Trophoblast cell (in vitro differentiated cells and primary cell): Measurements from ENCODE around the gene EEF2K.
A peak's percentile ranks its signal among the peaks of the same experiment; 100 is the strongest.

Experiments used
- DNase-seq, 2 donors: peaks; one replicate each; pipeline ENCODE4 v3.0.0-alpha.2; 2016
- H2AFZ ChIP-seq: 2 replicates; pipeline ENCODE4 v1.6.1; 2013; ENCODE audit warnings: low read length, moderate library complexity, mild to moderate bottlenecking; ENCODE audit not compliant: insufficient read depth, poor library complexity
- H2AK5ac ChIP-seq: 2 replicates; pipeline ENCODE4 v1.6.1; 2013; ENCODE audit warnings: mild to moderate bottlenecking, low read length
- H2BK120ac ChIP-seq: 2 replicates; pipeline ENCODE4 v1.6.1; 2013; ENCODE audit warnings: low read length, mild to moderate bottlenecking, moderate library complexity; ENCODE audit not compliant: insufficient read depth, poor library complexity
- H2BK12ac ChIP-seq: 2 replicates; pipeline ENCODE4 v1.6.1; 2013; ENCODE audit warnings: mild to moderate bottlenecking, low read length, moderate library complexity
- H2BK5ac ChIP-seq: 2 replicates; pipeline ENCODE4 v1.6.1; 2013; ENCODE audit warnings: low read length, low read depth, moderate library complexity, mild to moderate bottlenecking; ENCODE audit not compliant: poor library complexity
- H3K14ac ChIP-seq: 2 replicates; pipeline ENCODE4 v1.6.1; 2013; ENCODE audit warnings: mild to moderate bottlenecking, low read length
- H3K18ac ChIP-seq: 2 replicates; pipeline ENCODE4 v1.6.1; 2013; ENCODE audit warnings: mild to moderate bottlenecking, low read length
- H3K23ac ChIP-seq: 2 replicates; pipeline ENCODE4 v1.6.1; 2013; ENCODE audit warnings: low read length
- H3K27ac ChIP-seq: 2 replicates; pipeline ENCODE4 v1.5.1; 2013; ENCODE audit warnings: low read depth, mild to moderate bottlenecking, inconsistent platforms, low read length, moderate library complexity
- H3K27me3 ChIP-seq: 2 replicates; pipeline ENCODE4 v1.6.1; 2013; ENCODE audit warnings: inconsistent platforms, mild to moderate bottlenecking, low read length, moderate library complexity; ENCODE audit not compliant: insufficient read depth
- H3K36me3 ChIP-seq, 2 experiments: 1 replicate in 1 of 2; 2 replicates in 1 of 2; pipeline ENCODE4 v1.6.1; 2013; ENCODE audit warnings: low read length in 2 of 2, mild to moderate bottlenecking in 2 of 2, moderate library complexity in 1 of 2; ENCODE audit not compliant: insufficient read depth in 2 of 2, control insufficient read depth in 1 of 2
- H3K4ac ChIP-seq: 2 replicates; pipeline ENCODE4 v1.6.1; 2013; ENCODE audit warnings: low read depth, mild to moderate bottlenecking, low read length, moderate library complexity
- H3K4me1 ChIP-seq, 2 experiments: 1 replicate in 1 of 2; 2 replicates in 1 of 2; pipeline ENCODE4 v1.6.1; 2013; ENCODE audit warnings: low read length in 2 of 2, mild to moderate bottlenecking in 2 of 2, moderate library complexity in 1 of 2; ENCODE audit not compliant: insufficient read depth in 2 of 2, control insufficient read depth in 1 of 2
- H3K4me2 ChIP-seq: 2 replicates; pipeline ENCODE4 v1.6.1; 2013; ENCODE audit warnings: inconsistent platforms, mild to moderate bottlenecking, low read length, moderate library complexity
- H3K4me3 ChIP-seq: 2 replicates; pipeline ENCODE4 v1.5.1; 2013; ENCODE audit warnings: mild to moderate bottlenecking, low read depth, low read length, inconsistent platforms
- H3K79me1 ChIP-seq: one replicate; pipeline ENCODE4 v1.6.1; 2013; ENCODE audit warnings: low read length
- H3K79me2 ChIP-seq: 2 replicates; pipeline ENCODE4 v1.6.1; 2013; ENCODE audit warnings: low read length, mild to moderate bottlenecking; ENCODE audit not compliant: control insufficient read depth, insufficient read depth, poor library complexity
- H3K9ac ChIP-seq: 2 replicates; pipeline ENCODE4 v1.6.1; 2013; ENCODE audit warnings: mild to moderate bottlenecking, low read length
- H3K9me3 ChIP-seq: 2 replicates; pipeline ENCODE4 v1.6.1; 2013; ENCODE audit warnings: low read depth, mild to moderate bottlenecking, control low read depth, inconsistent platforms, low read length; ENCODE audit not compliant: insufficient read depth
- H4K12ac ChIP-seq: 2 replicates; pipeline ENCODE4 v1.6.1; 2013; ENCODE audit warnings: low read depth, mild to moderate bottlenecking, low read length, moderate library complexity
- H4K8ac ChIP-seq: 2 replicates; pipeline ENCODE4 v1.6.1; 2013; ENCODE audit warnings: low read depth, mild to moderate bottlenecking, low read length, moderate library complexity
- H4K91ac ChIP-seq: one replicate; pipeline ENCODE4 v1.6.1; 2013; ENCODE audit warnings: low read depth, mild to moderate bottlenecking, low read length, moderate library complexity
- WGBS: extraction: QIAGEN DNeasy Blood & Tissue Kit; methylation state at CpG from one replicate; pipeline ENCODE4 v1.1.7; 2013; ENCODE audit warnings: missing lambda C conversion rate; ENCODE audit not compliant: insufficient read length, insufficient coverage; ENCODE audit errors: extremely low coverage; 5-methylcytosine and 5-hydroxymethylcytosine counted together

Gene EEF2K

GRCh38 chr16:22321340-22322001 is 115.4 kb downstream of the EEF2K start:
- H2BK120ac ChIP-seq = no peak overlapping the region
- H3K4me2 ChIP-seq = no peak overlapping the region
- H3K36me3 ChIP-seq = peaks cover 52 to 63% of the 10 kb centered on the region in 2 experiments
- H4K8ac ChIP-seq = no peak overlapping the region
- H3K9me3 ChIP-seq = no peaks in the 10 kb centered on the region
- H4K91ac ChIP-seq = no peak overlapping the region
- H3K9ac ChIP-seq = no peak overlapping the region
- H3K4me1 ChIP-seq = no peaks in the 10 kb centered on the region
- H3K4ac ChIP-seq = no peak overlapping the region
- no peak overlapping the region for H2AK5ac ChIP-seq
- WGBS = no CpG with 5 or more reads among the region's 16 CpGs
- H3K27me3 ChIP-seq = no peaks in the 10 kb centered on the region
- H2AFZ ChIP-seq = no peak overlapping the region
- no peak overlapping the region for H2BK12ac ChIP-seq
- H4K12ac ChIP-seq = peak overlapping the region; percentile 13
- no peaks in the 10 kb centered on the region for H3K79me2 ChIP-seq
- H3K14ac ChIP-seq = no peak overlapping the region
- no peak overlapping the region for H3K23ac ChIP-seq
- no peak overlapping the region for H3K27ac ChIP-seq
- no peaks in the 10 kb centered on the region for H3K79me1 ChIP-seq
- no peak overlapping the region for H2BK5ac ChIP-seq
- DNase-seq = peak; percentile 63 to 85
- no peak overlapping the region for H3K4me3 ChIP-seq
- H3K18ac ChIP-seq = no peak overlapping the region

GRCh38 chr16:22322021-22322471 is 116.0 kb downstream of the EEF2K start:
- WGBS = no CpG with 5 or more reads among the region's 11 CpGs
- DNase-seq = no peak
- no peak overlapping the region for H4K12ac ChIP-seq
- H3K9ac ChIP-seq = no peak overlapping the region
- no peak overlapping the region for H4K8ac ChIP-seq
- H3K9me3 ChIP-seq = no peaks in the 10 kb centered on the region
- no peak overlapping the region for H2BK5ac ChIP-seq
- no peak overlapping the region for H2AFZ ChIP-seq
- H3K4ac ChIP-seq = no peak overlapping the region
- H3K79me1 ChIP-seq = no peaks in the 10 kb centered on the region
- H3K23ac ChIP-seq = no peak overlapping the region
- peaks cover 53 to 64% of the 10 kb centered on the region in 2 experiments for H3K36me3 ChIP-seq
- H3K4me3 ChIP-seq = no peak overlapping the region
- no peak overlapping the region for H4K91ac ChIP-seq
- no peak overlapping the region for H2AK5ac ChIP-seq
- no peak overlapping the region for H2BK12ac ChIP-seq
- H3K14ac ChIP-seq = no peak overlapping the region
- no peak overlapping the region for H3K27ac ChIP-seq
- no peak overlapping the region for H3K4me2 ChIP-seq
- no peaks in the 10 kb centered on the region for H3K79me2 ChIP-seq
- no peak overlapping the region for H2BK120ac ChIP-seq
- no peaks in the 10 kb centered on the region for H3K27me3 ChIP-seq
- H3K18ac ChIP-seq = no peak overlapping the region
- no peaks in the 10 kb centered on the region for H3K4me1 ChIP-seq

GRCh38 chr16:22322741-22323140 is 116.7 kb downstream of the EEF2K start:
- H3K9ac ChIP-seq = no peak overlapping the region
- no peak overlapping the region for H2BK5ac ChIP-seq
- H4K8ac ChIP-seq = no peak overlapping the region
- no peaks in the 10 kb centered on the region for H3K79me1 ChIP-seq
- no peak overlapping the region for H2BK120ac ChIP-seq
- no peak overlapping the region for H2AK5ac ChIP-seq
- H2BK12ac ChIP-seq = no peak overlapping the region
- no peak overlapping the region for H3K27ac ChIP-seq
- H3K9me3 ChIP-seq = no peaks in the 10 kb centered on the region
- no peak overlapping the region for H4K12ac ChIP-seq
- no peak overlapping the region for H3K4me2 ChIP-seq
- no peak overlapping the region for H4K91ac ChIP-seq
- DNase-seq = no peak
- no peak overlapping the region for H3K14ac ChIP-seq
- H3K36me3 ChIP-seq = peaks cover 54 to 64% of the 10 kb centered on the region in 2 experiments
- no peaks in the 10 kb centered on the region for H3K4me1 ChIP-seq
- no CpG with 5 or more reads among the region's 17 CpGs for WGBS
- H3K27me3 ChIP-seq = no peaks in the 10 kb centered on the region
- no peak overlapping the region for H2AFZ ChIP-seq
- no peak overlapping the region for H3K23ac ChIP-seq
- no peak overlapping the region for H3K4me3 ChIP-seq
- no peaks in the 10 kb centered on the region for H3K79me2 ChIP-seq
- no peak overlapping the region for H3K4ac ChIP-seq
- H3K18ac ChIP-seq = peak overlapping the region; percentile 12

GRCh38 chr16:22323173-22323958 is 117.3 kb downstream of the EEF2K start:
- H3K4me2 ChIP-seq = no peak overlapping the region
- no peak overlapping the region for H3K14ac ChIP-seq
- no peak overlapping the region for H2BK5ac ChIP-seq
- no peak overlapping the region for H2BK12ac ChIP-seq
- no peak overlapping the region for H2BK120ac ChIP-seq
- H4K8ac ChIP-seq = no peak overlapping the region
- no peaks in the 10 kb centered on the region for H3K4me1 ChIP-seq
- no peak overlapping the region for H2AFZ ChIP-seq
- no CpG with 5 or more reads among the region's 12 CpGs for WGBS
- no peak overlapping the region for H3K23ac ChIP-seq
- H3K36me3 ChIP-seq = peaks cover 56 to 68% of the 10 kb centered on the region in 2 experiments
- H3K79me2 ChIP-seq = no peaks in the 10 kb centered on the region
- no peaks in the 10 kb centered on the region for H3K27me3 ChIP-seq
- H4K91ac ChIP-seq = no peak overlapping the region
- no peak for DNase-seq
- no peak overlapping the region for H3K4ac ChIP-seq
- H3K9me3 ChIP-seq = no peaks in the 10 kb centered on the region
- no peak overlapping the region for H3K9ac ChIP-seq
- no peak overlapping the region for H3K4me3 ChIP-seq
- H3K27ac ChIP-seq = no peak overlapping the region
- no peaks in the 10 kb centered on the region for H3K79me1 ChIP-seq
- H4K12ac ChIP-seq = no peak overlapping the region
- H3K18ac ChIP-seq = no peak overlapping the region
- no peak overlapping the region for H2AK5ac ChIP-seq
